Panc1 (cell line): Measurements from ENCODE around the gene GALNT14. TPM values are rescaled to one million over a fixed set of nuclear protein-coding genes. Genes with fewer than 3 reads are reported as not detected.

Experiments used
- ATAC-seq: fragments of 200-7000 bp; cut with Tn5 transposase; 2 replicates; pipeline ENCODE4 v1.9.1; 2020; ENCODE audit warnings: mild to moderate bottlenecking, moderate library complexity
- BruUV-seq: library from RNA; stranded (reverse); fragments of 400-500 nt; replicated peaks from 2 replicates; lab custom pipeline; 2021; lab: Mats Ljungman, UMichigan
- CTCF ChIA-PET: fragments of 300-600 bp; sonication (Branson Sonifier 250); formaldehyde crosslinking; loops from one replicate; lab custom pipeline; 2022; ENCODE audit warnings: antibody characterized with exemption; lab: Charles Lee
- POLR2A ChIA-PET: fragments of 300-600 bp; sonication (Branson Sonifier 250); formaldehyde crosslinking; loops from one replicate; lab custom pipeline; 2022; ENCODE audit warnings: antibody characterized with exemption; lab: Charles Lee
- DNase-seq: peaks from one replicate; pipeline ENCODE4 v3.0.0-alpha.2; 2010; ENCODE audit warnings: low read depth, low spot score
- H3K27ac ChIP-seq: 2 replicates; pipeline ENCODE4 v1.5.1; 2011; ENCODE audit warnings: mild to moderate bottlenecking, low read length, inconsistent platforms
- H3K27me3 ChIP-seq: fragments of 200-500 bp; sonication (Bioruptor generic); 2 replicates; pipeline ENCODE4 v1.6.0; 2014; ENCODE audit warnings: low read length, inconsistent platforms; ENCODE audit not compliant: control insufficient read depth, insufficient read depth
- H3K36me3 ChIP-seq: fragments of 200-500 bp; sonication (Bioruptor generic); 2 replicates; pipeline ENCODE4 v1.5.1; 2014; ENCODE audit warnings: inconsistent platforms, mild to moderate bottlenecking, low read length, moderate library complexity; ENCODE audit not compliant: control insufficient read depth, insufficient read depth
- H3K4me1 ChIP-seq: 2 replicates; pipeline ENCODE4 v1.5.1; 2011; ENCODE audit warnings: inconsistent platforms, mild to moderate bottlenecking, low read length, moderate library complexity; ENCODE audit not compliant: control insufficient read depth, insufficient read depth
- H3K4me3 ChIP-seq, 2 experiments: 2 replicates each; pipeline ENCODE4 v1.5.1; 2011 to 2012; ENCODE audit warnings: low read depth in 2 of 2, low read length in 2 of 2, mild to moderate bottlenecking in 2 of 2, inconsistent platforms in 1 of 2, moderate library complexity in 1 of 2
- H3K9me3 ChIP-seq: fragments of 200-500 bp; sonication (Bioruptor generic); 2 replicates; pipeline ENCODE4 v1.5.1; 2014; ENCODE audit warnings: low read depth, mild to moderate bottlenecking, inconsistent platforms, low read length, moderate library complexity; ENCODE audit not compliant: control insufficient read depth, insufficient read depth
- TCF7L2 ChIP-seq: IDR thresholded peaks from 2 replicates; pipeline ENCODE4 v1.6.1; 2011; ENCODE audit warnings: mild to moderate bottlenecking, low read depth, low read length, inconsistent platforms
- in situ Hi-C: cut with HindIII; loops from 2 replicates; pipeline ENCODE4 v1.10.0; 2016; ENCODE audit warnings: low sequenced_read_pairs, low pct_unique_long_range_greater_than_20kb
- intact Hi-C: fragments of 100-400 bp; cut with micrococcal nuclease; formaldehyde crosslinking; loops from one replicate; pipeline ENCODE4 v1.10.0; 2022; ENCODE audit not compliant: unreplicated experiment
- total RNA-seq: library from RNA; stranded (reverse); gene quantifications from one replicate; pipeline ENCODE4 v1.2.1, GENCODE V29; 2021; ENCODE audit not compliant: unreplicated experiment
- TF ChIP-seq, protein P1 (sequence below), 2 experiments: IDR thresholded peaks; 2 replicates each; pipeline ENCODE4 v1.6.1; 2011 to 2012; ENCODE audit warnings: low read depth in 2 of 2, control low read depth in 1 of 2, low read length in 1 of 2, mild to moderate bottlenecking in 1 of 2, moderate library complexity in 1 of 2; ENCODE audit not compliant: insufficient read depth in 1 of 2
- TF ChIP-seq, protein P2 (sequence below): fragments of 450-650 bp; IDR thresholded peaks from 2 replicates; pipeline ENCODE4 v1.5.1; 2017; ENCODE audit warnings: mild to moderate bottlenecking

The GALNT14 gene
- total RNA-seq, 1 experiment from 2014 or later: 0.67 TPM

DNA sequence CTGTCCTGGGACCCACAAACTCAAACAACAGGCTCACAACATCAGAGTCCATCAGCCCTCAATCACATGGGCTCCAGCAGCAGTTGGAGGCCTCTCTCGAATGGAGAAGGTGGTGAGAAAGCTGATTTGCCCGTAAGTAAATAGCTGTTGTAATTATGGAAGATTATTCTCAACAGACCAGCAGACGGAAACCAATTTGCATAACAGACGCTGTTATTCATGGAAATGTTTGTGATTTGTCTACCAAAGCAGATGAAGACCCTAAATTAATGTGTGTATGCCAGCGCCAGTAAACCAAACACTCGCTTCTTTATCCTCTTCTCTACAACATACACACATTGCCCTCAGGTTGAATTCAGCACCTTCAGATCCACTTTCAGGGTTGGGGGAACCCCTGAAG is 23.4 kb upstream of the GALNT14 start:
- ATAC-seq (no peak), DNase-seq (no peak)
- intact Hi-C loops: no loop called here
- Histone ChIP-seq H3K36me3 (no peaks in the 10 kb centered on the region), H3K27ac (no peak overlapping the region), H3K9me3 (no peaks in the 10 kb centered on the region), H3K27me3 (peaks cover 7% of the 10 kb centered on the region), H3K4me1 (no peaks in the 10 kb centered on the region), H3K4me3 (no peak overlapping the region)
- ChIA-PET POLR2A (no interaction called here), CTCF (no interaction called here)
- TF ChIP-seq, protein P1, sequence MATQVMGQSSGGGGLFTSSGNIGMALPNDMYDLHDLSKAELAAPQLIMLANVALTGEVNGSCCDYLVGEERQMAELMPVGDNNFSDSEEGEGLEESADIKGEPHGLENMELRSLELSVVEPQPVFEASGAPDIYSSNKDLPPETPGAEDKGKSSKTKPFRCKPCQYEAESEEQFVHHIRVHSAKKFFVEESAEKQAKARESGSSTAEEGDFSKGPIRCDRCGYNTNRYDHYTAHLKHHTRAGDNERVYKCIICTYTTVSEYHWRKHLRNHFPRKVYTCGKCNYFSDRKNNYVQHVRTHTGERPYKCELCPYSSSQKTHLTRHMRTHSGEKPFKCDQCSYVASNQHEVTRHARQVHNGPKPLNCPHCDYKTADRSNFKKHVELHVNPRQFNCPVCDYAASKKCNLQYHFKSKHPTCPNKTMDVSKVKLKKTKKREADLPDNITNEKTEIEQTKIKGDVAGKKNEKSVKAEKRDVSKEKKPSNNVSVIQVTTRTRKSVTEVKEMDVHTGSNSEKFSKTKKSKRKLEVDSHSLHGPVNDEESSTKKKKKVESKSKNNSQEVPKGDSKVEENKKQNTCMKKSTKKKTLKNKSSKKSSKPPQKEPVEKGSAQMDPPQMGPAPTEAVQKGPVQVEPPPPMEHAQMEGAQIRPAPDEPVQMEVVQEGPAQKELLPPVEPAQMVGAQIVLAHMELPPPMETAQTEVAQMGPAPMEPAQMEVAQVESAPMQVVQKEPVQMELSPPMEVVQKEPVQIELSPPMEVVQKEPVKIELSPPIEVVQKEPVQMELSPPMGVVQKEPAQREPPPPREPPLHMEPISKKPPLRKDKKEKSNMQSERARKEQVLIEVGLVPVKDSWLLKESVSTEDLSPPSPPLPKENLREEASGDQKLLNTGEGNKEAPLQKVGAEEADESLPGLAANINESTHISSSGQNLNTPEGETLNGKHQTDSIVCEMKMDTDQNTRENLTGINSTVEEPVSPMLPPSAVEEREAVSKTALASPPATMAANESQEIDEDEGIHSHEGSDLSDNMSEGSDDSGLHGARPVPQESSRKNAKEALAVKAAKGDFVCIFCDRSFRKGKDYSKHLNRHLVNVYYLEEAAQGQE (IDR thresholded peaks at IDR 0.05; ENCODE audit: insufficient read depth in 1 of 2, low read depth in 2 of 2, low read length in 1 of 2): no peak
- TF ChIP-seq, protein P2, sequence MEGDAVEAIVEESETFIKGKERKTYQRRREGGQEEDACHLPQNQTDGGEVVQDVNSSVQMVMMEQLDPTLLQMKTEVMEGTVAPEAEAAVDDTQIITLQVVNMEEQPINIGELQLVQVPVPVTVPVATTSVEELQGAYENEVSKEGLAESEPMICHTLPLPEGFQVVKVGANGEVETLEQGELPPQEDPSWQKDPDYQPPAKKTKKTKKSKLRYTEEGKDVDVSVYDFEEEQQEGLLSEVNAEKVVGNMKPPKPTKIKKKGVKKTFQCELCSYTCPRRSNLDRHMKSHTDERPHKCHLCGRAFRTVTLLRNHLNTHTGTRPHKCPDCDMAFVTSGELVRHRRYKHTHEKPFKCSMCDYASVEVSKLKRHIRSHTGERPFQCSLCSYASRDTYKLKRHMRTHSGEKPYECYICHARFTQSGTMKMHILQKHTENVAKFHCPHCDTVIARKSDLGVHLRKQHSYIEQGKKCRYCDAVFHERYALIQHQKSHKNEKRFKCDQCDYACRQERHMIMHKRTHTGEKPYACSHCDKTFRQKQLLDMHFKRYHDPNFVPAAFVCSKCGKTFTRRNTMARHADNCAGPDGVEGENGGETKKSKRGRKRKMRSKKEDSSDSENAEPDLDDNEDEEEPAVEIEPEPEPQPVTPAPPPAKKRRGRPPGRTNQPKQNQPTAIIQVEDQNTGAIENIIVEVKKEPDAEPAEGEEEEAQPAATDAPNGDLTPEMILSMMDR: no peak
- no peak for TF ChIP-seq TCF7L2
- in situ Hi-C loops: no loop called here
- BruUV-seq: no TSS peak

DNA sequence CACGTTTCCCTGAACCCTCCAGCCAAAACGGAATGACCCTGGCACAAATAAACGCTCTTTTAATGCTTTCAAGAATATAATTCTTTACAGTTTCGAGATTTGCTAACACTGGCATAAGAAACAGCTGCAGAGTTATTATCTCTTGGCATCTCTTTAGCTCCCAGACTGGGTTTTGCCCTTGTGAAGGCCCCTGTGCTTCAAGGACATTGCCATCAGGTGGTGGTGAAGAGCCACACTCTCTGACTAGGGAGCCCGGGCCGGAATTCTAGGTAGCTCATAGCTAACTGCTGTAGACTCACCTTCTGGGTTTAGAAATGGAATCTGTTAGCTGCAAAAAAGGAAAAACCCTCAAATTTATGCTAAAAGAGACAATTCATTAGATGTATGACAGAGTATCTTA is 13.3 kb upstream of the GALNT14 start:
- Histone ChIP-seq H3K4me1 (no peaks in the 10 kb centered on the region), H3K27me3 (peaks cover 11% of the 10 kb centered on the region), H3K4me3 (no peak overlapping the region), H3K27ac (no peak overlapping the region), H3K9me3 (no peaks in the 10 kb centered on the region), H3K36me3 (no peaks in the 10 kb centered on the region)
- no peak for DNase-seq
- ChIA-PET CTCF (interaction anchor here (1.7 kb wide), 1 partner anchor 182 kb away, joined by 3 read pairs; no protein-coding TSS in a partner anchor), POLR2A (no interaction called here)
- in situ Hi-C loops (no loop called here), intact Hi-C loops (no loop called here)
- TF ChIP-seq, protein P2: peak; percentile 36; the same call in 1 of the 2 replicates
- TF ChIP-seq, protein P1 (IDR thresholded peaks at IDR 0.05; ENCODE audit: insufficient read depth in 1 of 2, low read depth in 2 of 2, low read length in 1 of 2): no peak
- no TSS peak for BruUV-seq
- ATAC-seq: no peak
